Chondrocyte (in vitro differentiated cells): ENCODE data around the gene TET1. TPM values are rescaled to one million over a fixed set of nuclear protein-coding genes. Genes with fewer than 3 reads are reported as not detected.
A peak's percentile ranks its signal among the peaks of the same experiment; 100 is the strongest.

Experiments
- DNase-seq: peaks from one replicate; pipeline ENCODE4 v3.0.0; 2021; ENCODE audit warnings: mixed read lengths, low spot score
- H3K27ac Mint-ChIP-seq: one replicate; pipeline ENCODE4 v1.8.0; 2021; ENCODE audit warnings: mild to moderate bottlenecking, moderate library complexity, mixed read lengths; ENCODE audit not compliant: unreplicated experiment
- H3K27me3 Mint-ChIP-seq: 2 replicates; pipeline ENCODE4 v1.8.0; 2021; ENCODE audit warnings: low read depth, mixed read lengths
- H3K36me3 Mint-ChIP-seq: 2 replicates; pipeline ENCODE4 v1.8.0; 2021; ENCODE audit warnings: low read depth, mixed read lengths
- H3K4me1 Mint-ChIP-seq: 2 replicates; pipeline ENCODE4 v1.8.0; 2021; ENCODE audit warnings: low read depth, mild to moderate bottlenecking, mixed read lengths
- H3K4me3 Mint-ChIP-seq: one replicate; pipeline ENCODE4 v1.8.0; 2021; ENCODE audit warnings: mild to moderate bottlenecking, moderate library complexity, mixed read lengths; ENCODE audit not compliant: unreplicated experiment
- H3K9me3 Mint-ChIP-seq: 2 replicates; pipeline ENCODE4 v1.8.0; 2021; ENCODE audit warnings: low read depth, mixed read lengths
- total RNA-seq: library from RNA; stranded (reverse); gene quantifications from 3 replicates; pipeline ENCODE4 v1.2.1, GENCODE V29; 2021
- TF ChIP-seq, protein P1 (sequence below): fragments of 200-600 bp; sonication (generic); IDR thresholded peaks from 2 replicates; pipeline ENCODE4 v1.5.0; 2021; ENCODE audit warnings: antibody characterized with exemption, mild to moderate bottlenecking, moderate library complexity

Gene TET1
- total RNA-seq, 1 donor from 2014 or later, result 9.7 TPM

DNA sequence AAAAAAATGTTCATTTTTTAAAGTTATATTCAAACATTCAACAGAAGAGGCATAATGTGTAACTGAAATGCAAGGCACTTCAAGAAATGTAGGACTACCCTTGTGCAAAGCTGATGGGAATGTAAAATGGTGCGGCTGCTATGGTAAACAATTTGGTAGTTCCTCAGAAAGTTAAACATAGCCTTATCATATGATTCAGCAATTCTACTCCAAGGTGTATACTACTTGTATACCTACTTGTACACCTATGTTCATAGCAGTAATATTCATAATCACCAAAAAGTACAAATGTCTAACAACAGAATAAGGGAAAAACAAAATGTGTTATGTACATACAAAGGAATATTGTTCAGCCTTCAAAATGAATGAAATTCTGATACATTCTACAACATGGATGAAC lies 37.3 kb downstream of the TET1 start:
- no peak overlapping the region for H3K27ac Mint-ChIP-seq
- H3K4me1 Mint-ChIP-seq, result peaks cover 47% of the 10 kb centered on the region

GRCh38 chr10:68598978-68599770 lies 39.0 kb downstream of the TET1 start:
- Mint-ChIP-seq H3K9me3 (no peaks in the 10 kb centered on the region), H3K4me1 (peaks cover 56% of the 10 kb centered on the region), H3K36me3 (peaks cover 1% of the 10 kb centered on the region), H3K27ac (peak overlapping the region; percentile 94), H3K4me3 (peak overlapping the region; percentile 86), H3K27me3 (no peaks in the 10 kb centered on the region)
- DNase-seq, result no peak
- TF ChIP-seq, protein P1, sequence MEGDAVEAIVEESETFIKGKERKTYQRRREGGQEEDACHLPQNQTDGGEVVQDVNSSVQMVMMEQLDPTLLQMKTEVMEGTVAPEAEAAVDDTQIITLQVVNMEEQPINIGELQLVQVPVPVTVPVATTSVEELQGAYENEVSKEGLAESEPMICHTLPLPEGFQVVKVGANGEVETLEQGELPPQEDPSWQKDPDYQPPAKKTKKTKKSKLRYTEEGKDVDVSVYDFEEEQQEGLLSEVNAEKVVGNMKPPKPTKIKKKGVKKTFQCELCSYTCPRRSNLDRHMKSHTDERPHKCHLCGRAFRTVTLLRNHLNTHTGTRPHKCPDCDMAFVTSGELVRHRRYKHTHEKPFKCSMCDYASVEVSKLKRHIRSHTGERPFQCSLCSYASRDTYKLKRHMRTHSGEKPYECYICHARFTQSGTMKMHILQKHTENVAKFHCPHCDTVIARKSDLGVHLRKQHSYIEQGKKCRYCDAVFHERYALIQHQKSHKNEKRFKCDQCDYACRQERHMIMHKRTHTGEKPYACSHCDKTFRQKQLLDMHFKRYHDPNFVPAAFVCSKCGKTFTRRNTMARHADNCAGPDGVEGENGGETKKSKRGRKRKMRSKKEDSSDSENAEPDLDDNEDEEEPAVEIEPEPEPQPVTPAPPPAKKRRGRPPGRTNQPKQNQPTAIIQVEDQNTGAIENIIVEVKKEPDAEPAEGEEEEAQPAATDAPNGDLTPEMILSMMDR, result no peak

More for the DNA sequence above, 37.3 kb downstream of the TET1 start:
- no peak overlapping the region for H3K4me3 Mint-ChIP-seq
- no peaks in the 10 kb centered on the region for H3K9me3 Mint-ChIP-seq
- TF ChIP-seq, protein P1, result no peak
- no peak for DNase-seq
- no peaks in the 10 kb centered on the region for H3K36me3 Mint-ChIP-seq
- H3K27me3 Mint-ChIP-seq, result no peaks in the 10 kb centered on the region

GRCh38 chr10:68599771-68600040 lies 39.6 kb downstream of the TET1 start:
- H3K4me3 Mint-ChIP-seq, result peak overlapping the region; percentile 86
- no peaks in the 10 kb centered on the region for H3K27me3 Mint-ChIP-seq
- H3K36me3 Mint-ChIP-seq, result peaks cover 4% of the 10 kb centered on the region
- no peak for DNase-seq
- TF ChIP-seq, protein P1, result no peak
- H3K4me1 Mint-ChIP-seq, result peaks cover 52% of the 10 kb centered on the region
- H3K9me3 Mint-ChIP-seq, result no peaks in the 10 kb centered on the region
- H3K27ac Mint-ChIP-seq, result peak overlapping the region; percentile 94

DNA sequence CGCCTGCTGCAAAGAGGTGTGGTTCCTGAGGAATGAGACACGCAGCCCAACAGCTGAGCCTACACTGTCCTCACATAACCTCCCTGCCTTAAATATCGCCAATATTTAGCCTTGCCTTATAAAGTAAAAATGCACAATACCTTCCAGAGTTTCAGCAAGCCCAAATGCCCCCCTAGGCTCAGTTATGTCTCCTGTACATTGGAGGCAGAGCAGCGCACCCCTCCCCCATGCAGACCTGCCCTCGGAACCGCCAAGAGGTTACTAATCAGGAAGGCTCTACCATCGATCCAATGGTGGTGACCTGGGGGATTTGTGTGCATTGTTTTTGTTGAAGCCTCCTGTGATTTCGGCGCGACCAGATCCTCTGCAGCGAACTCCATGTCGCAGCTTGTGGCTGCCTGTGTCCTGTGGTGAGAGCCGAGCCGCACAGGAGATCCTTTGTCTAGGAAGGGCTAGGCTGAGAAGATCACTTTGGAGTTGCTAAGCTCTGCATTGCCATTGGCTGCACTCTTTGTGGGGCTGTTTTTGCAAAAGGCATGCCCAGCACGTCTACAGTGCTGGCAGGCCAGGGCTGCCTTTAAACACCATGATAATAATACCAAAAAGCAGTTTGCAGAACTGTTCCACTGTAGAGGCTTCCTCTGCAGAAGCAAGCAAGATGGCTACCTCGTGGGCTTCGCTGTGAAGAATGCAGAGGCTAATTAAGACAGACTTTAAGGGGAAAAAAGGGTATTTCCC lies 40.1 kb downstream of the TET1 start:
- H3K4me3 Mint-ChIP-seq, result peak overlapping the region; percentile 86
- H3K9me3 Mint-ChIP-seq, result no peaks in the 10 kb centered on the region
- DNase-seq, result no peak
- H3K36me3 Mint-ChIP-seq, result peaks cover 4% of the 10 kb centered on the region
- peak overlapping the region; percentile 94 for H3K27ac Mint-ChIP-seq
- peaks cover 50% of the 10 kb centered on the region for H3K4me1 Mint-ChIP-seq
- H3K27me3 Mint-ChIP-seq, result no peaks in the 10 kb centered on the region
- TF ChIP-seq, protein P1, result no peak

- H3K27ac Mint-ChIP-seq, result no peak overlapping the region
- peak overlapping the region; percentile 86 for H3K4me3 Mint-ChIP-seq
- TF ChIP-seq, protein P1, result no peak
- DNase-seq, result no peak
- peaks cover 48% of the 10 kb centered on the region for H3K4me1 Mint-ChIP-seq
- no peaks in the 10 kb centered on the region for H3K9me3 Mint-ChIP-seq
- H3K27me3 Mint-ChIP-seq, result no peaks in the 10 kb centered on the region
- H3K36me3 Mint-ChIP-seq, result peaks cover 4% of the 10 kb centered on the region
These were observed 41.5 kb downstream of the TET1 start for GRCh38 chr10:68601501-68602265.
